ENCODE data around the gene PLOD3.

PLOD3 gene

DNA sequence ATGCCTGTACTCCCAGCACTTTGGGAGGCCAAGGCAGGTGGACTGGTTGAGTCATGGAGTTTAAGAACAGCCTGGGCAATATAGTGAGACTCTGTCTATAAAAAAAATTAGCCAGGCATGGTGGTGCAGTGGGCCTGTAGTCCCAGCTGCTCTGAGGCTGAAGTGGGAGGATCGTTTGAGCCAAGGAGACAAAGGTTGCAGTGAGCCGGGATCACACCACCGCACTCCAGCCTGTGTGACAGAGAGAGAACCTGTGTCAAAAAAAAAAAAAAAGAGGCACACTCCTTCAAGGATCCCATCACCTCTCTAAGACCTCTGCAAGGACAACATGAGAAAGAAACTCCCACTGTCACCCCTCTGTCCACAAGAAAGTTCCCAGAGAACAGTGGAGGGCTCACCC, 41.7 kb downstream of the PLOD3 start:
- no peak for DNase-seq

GRCh38 chr7:101174322-101174854, 43.0 kb downstream of the PLOD3 start:
- no peak for DNase-seq

- peak in 1 of 2 experiments; percentile 25 for DNase-seq
Measured at GRCh38 chr7:101173752-101174244, 43.6 kb downstream of the PLOD3 start.

DNA sequence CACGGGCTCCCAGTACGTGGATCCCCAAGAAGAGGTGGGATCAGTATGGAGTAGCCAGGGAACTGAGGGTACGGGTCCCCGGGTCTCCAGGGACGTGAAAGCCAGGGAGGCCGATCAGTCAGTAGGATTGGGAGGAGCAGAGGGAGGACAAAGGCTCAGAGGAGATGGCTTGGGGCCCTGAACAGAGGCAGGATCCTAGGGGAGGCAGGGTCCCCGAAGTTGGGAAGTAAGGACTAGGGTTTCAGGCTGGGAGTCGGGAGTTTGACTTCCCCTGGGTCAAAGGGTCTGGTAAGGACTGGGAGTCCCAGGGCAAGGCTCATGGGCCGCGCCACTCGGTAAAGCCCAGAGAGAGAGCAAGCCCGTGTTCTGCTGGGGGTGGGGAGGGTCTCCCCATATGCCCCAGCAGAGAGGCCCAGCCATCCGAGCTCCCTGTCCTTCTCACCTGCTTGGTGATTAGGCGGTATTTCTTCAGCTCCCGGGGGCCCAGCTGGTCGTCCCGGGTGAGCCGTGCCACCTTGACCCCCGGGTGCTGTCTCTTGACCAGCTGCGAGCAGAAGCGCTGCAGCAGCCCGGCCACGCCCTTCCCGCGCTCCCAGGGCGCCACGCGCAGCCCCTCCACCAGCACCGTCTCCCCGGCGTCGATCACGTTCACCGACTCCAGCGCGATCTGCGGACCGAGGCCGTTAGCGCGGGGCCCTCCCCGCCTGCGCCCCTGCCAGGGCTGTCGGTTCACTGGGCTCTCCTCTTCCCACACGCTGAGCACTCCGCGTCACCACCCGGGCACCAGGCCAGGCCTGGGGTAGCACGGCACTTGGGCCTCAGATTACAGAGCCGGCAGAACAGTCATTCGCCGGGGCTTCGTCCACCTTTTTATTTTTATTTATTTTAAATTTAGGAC, 44.3 kb downstream of the PLOD3 start:
- DNase-seq: no peak

- peak; percentile 36 to 65 for DNase-seq
Measured at GRCh38 chr7:101172005-101172853, 45.2 kb downstream of the PLOD3 start.

GRCh38 chr7:101171442-101171837, 45.9 kb downstream of the PLOD3 start:
- DNase-seq: no peak

GRCh38 chr7:101170617-101171441, 46.6 kb downstream of the PLOD3 start:
- DNase-seq: no peak

DNA sequence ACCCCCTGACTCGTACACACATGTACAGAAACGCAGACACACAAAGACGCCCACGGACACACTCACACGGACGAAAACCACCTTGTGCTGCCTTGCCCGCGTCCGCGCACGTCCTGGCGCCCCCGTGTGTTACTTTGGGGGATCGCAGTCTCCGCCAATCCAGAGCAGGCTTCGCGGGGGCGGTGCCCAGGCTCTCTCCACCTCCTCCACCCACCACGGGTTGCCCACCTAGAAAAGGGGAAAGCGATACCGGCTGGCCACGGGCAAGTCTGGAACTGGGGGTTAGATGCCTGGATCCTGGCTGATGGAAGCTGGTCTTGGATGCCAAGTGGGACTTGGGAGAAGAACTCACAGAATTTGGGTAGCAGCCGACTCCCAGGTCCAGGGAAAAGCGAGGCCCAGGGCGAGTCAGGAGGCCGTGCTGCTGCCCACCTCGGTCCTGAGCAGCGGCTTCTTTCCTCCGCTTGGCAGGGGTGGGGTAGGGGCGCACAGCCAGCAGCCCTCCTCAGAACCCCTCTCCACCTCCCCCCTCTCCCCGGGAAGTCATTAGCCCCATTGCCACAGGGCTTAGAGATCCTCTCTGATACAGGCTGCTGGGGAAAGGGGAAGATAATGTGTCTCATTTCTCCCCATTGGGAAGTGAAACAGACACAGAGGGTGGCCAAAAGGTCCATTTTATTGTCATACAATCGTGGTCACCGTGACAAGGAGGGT, 47.4 kb downstream of the PLOD3 start:
- peak in 1 of 2 experiments; percentile 52 for DNase-seq

DNA sequence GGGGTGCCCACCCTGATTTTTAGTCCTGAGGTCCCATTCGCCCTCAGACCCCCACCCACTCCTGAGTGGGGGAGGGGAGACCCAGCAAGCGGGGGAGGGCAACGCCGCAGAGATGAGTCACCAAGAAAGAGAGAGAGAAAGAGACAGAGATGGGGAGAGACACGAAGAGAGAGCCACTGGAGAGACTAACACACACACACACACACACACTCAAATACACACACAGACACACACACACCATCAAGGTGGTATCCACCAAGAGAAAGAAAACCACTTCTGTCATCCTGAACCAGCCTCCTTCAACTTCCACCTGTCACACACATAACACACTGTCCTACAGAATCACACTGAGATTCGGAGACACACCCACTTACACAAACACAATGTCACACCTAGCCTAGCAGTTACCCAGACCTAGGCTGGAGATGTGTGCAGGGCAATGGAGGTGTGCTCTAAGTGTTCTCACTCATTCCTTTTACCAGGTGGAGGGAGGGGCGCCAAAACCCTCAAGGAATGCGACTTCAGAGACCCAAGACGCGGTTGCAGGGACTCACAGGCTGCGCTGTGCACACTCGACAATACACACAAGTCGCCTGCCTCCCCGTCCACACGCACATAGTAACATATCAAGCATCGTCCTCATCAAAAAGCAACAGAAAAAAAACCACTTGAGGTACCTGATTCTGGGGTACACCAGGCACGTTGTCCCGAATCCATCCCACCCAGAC, 48.1 kb downstream of the PLOD3 start:
- no peak for DNase-seq

DNA sequence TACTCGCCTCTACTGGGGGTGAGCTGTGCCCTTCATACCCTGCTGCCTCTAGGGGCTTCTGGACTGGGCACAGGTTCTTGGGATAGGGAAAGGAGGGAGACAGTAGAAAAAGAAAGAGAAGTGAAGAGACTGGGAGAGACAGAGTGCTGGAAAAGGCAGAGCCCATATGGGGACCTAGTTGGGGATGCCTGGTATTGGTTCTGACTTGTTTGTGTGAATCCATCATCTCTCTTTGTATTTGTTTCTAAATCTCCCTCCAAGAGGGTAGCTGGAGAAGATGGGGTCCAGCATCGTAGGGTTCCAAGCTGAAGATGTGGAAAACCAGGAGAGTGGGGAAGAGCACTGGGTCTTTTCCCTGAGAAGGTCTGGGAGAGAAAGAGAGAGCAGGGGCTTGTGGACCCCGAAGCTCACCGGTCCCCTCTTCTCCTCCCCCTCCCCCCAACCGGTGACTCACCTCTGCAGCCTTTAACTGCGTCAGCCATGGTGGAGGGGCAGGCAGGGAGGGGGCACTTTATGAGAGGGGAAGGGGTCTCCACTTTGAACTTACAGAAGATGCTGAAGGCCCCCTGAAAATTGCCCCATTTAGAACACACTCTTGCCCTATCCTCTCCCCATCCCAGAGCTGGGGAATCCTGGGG, 48.9 kb downstream of the PLOD3 start:
- DNase-seq: no peak

- DNase-seq: no peak
Measured at GRCh38 chr7:101167645-101168411, 49.6 kb downstream of the PLOD3 start.

DNA sequence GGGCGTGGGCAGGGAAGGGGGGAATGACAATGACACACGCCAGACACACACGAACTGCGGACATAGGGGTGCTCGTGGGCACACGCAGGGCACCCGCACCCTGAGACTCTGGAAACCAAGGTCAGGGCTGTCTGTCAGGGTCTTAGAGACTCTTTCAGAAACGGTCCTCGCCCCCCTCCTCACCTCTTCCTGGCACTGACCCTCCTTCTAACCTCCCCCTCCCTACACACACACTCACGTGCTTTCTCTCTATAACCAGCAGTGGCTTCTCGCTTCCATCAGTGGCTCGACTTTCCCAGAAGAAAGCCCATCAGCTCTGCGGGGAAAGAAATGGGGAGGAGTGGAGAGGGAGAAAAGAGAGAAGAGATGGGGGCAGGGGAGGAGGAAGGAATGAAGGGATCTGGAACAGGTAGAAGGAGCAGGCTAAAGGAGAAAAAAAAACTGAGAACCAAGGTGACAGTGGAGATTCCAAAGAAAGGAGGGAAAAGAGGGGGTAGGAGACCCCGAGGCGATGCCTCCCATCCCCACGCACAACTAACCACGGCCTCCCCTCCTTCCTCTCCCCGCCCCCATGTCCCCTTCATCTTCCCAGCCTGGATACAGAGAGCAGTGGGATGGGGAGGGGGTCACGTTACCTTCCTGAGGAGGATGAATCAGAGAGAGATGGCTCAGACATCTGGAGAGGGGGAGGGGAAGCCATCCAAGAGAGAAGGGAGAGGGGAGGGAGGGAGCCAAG, 50.3 kb downstream of the PLOD3 start:
- peak; percentile 25 to 51 for DNase-seq

DNA sequence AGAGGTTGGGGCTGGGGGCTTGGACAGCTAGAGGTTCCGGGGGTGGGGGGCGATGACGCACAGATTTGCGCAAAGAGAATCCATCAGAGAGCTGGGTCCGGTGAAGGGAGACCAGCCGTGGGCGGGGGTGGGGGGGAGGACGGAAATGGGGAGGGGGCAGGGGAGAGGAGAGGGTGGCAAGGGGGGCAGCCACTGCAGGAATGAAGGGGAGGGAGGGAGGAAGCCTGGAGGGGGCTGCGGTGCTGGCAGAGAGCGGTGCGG, 50.8 kb downstream of the PLOD3 start:
- no peak for DNase-seq

GRCh38 chr7:101165958-101166647, 51.3 kb downstream of the PLOD3 start:
- DNase-seq: peak in 1 of 2 experiments; percentile 53

DNA sequence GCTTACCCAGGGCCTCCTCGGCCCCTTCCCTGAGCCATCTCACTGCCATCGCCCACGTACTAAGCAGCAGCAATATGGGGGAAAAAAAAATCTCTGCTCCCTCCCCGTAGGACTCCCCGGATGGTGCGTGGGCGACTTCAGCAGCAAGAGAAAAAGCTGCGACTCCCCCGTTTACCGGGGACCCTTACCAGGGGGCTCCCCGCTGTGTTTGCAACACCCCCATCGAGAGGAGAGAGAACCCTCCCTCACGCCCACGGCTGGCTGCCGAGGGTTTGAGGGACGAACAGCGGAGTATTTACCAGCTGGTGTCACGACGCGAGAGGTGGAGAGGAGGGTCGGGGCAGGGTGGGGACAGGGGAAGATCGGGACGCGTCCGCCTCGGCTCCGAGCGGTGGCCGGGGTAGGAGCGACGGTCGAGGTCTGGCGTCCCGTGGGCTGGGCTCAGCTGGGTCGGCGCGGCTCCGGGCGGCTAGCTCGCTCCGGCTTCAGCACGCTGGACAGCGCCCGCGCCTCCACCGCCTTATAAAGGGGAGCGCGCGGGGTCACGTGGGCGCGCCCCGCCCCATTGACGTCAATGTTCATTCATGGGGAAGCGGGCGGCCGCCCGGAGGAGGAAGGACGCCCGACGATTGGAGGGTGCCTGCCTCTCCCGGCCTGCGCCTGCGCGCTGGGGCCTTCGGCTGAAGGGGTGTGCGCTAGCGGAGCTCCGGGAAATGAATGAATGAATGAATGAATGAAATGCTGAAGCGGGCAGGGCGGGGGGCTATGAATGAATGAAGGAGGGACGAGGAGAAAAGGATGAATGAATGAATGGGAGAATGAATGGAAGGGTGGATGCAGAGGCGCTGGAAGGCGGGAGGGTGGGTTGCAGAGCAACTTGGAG, 52.1 kb downstream of the PLOD3 start, which contains the start of gene VGF:
Gene VGF, minus strand, starts transcription at position 495 of the 883 bp plus-strand sequence. CDS start 726 bp downstream, outside the sequence.
- peak; percentile 93 to 97 for DNase-seq

DNA sequence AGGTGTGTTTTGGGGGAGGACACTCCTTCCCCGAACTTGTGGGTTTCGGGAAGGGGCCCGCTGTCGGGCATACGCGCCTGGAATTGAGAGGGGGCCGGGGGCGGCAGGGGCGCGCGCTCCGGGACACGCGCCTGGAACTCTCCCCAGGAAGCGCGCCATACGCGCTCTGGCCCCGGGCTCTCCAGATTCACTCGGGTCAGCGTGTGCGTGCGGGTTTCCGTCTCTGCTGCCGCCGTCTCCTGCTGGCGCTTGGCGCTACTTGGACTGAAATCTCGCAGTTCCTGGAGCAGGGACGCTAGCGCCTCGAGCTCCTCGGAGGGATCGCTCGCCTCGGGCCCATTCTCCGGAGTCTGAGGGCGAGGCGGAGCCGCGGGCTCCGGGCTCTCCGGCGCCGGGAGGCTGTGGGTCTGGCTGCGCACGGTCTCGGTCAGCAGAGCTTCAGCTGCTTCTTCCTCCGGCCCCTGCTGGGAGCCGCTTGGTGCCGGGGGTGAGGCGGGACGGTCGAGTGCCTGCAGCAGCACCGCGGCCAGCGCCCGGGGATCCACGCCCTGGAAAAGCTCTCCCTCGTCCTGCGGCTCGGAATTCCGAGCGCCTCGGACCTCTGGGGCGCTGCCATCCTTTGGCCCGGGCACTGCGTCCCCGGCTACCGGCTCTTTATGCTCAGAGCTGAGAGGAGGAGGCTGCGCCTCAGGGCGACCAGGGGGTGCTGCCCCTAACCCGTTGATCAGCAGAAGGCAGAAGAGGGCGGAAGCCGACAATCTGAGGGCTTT, 53.1 kb downstream of the PLOD3 start:
- no peak for DNase-seq
